ENCODE measurements around the gene CCDC146.
"Not testable (repeated sequence)": the region's sequence is repeated elsewhere in the genome, so short reads cannot be mapped to it uniquely, and the experiment has no call there.

DNA sequence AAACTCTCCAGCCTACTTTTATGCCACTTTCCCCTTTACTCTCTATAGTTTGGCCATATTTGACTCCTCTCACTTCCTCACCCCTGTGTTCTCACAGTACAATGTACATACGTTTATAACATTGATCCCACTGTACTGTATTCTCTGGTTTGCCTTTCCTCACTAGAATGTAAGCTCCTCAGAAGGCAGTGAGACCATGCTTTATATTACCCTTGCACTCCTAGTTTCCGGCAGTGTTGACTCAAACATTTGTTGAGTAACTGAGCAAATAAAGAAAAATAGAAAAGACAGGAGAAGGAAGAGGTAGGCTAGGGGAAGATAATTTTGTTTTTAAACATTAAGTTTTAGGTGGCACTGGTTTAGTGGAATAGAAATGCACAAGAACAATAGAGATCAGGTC, 42.2 kb upstream of the CCDC146 start:
- not testable (repeated sequence) for TF ChIP-seq EZH2phosphoT487 (IDR thresholded peaks at IDR 0.05; ENCODE audit: low read depth)
- TF ChIP-seq, protein P1, sequence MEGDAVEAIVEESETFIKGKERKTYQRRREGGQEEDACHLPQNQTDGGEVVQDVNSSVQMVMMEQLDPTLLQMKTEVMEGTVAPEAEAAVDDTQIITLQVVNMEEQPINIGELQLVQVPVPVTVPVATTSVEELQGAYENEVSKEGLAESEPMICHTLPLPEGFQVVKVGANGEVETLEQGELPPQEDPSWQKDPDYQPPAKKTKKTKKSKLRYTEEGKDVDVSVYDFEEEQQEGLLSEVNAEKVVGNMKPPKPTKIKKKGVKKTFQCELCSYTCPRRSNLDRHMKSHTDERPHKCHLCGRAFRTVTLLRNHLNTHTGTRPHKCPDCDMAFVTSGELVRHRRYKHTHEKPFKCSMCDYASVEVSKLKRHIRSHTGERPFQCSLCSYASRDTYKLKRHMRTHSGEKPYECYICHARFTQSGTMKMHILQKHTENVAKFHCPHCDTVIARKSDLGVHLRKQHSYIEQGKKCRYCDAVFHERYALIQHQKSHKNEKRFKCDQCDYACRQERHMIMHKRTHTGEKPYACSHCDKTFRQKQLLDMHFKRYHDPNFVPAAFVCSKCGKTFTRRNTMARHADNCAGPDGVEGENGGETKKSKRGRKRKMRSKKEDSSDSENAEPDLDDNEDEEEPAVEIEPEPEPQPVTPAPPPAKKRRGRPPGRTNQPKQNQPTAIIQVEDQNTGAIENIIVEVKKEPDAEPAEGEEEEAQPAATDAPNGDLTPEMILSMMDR (IDR thresholded peaks at IDR 0.05; ENCODE audit: low read depth, low read length), result not testable (repeated sequence)

Measured in OCI-LY3 (cell line).